ENCODE measurements around the gene MESP2.

Gene MESP2, protein sequence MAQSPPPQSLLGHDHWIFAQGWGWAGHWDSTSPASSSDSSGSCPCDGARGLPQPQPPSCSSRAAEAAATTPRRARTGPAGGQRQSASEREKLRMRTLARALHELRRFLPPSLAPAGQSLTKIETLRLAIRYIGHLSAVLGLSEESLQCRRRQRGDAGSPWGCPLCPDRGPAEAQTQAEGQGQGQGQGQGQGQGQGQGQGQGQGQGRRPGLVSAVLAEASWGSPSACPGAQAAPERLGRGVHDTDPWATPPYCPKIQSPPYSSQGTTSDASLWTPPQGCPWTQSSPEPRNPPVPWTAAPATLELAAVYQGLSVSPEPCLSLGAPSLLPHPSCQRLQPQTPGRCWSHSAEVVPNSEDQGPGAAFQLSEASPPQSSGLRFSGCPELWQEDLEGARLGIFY

DNA sequence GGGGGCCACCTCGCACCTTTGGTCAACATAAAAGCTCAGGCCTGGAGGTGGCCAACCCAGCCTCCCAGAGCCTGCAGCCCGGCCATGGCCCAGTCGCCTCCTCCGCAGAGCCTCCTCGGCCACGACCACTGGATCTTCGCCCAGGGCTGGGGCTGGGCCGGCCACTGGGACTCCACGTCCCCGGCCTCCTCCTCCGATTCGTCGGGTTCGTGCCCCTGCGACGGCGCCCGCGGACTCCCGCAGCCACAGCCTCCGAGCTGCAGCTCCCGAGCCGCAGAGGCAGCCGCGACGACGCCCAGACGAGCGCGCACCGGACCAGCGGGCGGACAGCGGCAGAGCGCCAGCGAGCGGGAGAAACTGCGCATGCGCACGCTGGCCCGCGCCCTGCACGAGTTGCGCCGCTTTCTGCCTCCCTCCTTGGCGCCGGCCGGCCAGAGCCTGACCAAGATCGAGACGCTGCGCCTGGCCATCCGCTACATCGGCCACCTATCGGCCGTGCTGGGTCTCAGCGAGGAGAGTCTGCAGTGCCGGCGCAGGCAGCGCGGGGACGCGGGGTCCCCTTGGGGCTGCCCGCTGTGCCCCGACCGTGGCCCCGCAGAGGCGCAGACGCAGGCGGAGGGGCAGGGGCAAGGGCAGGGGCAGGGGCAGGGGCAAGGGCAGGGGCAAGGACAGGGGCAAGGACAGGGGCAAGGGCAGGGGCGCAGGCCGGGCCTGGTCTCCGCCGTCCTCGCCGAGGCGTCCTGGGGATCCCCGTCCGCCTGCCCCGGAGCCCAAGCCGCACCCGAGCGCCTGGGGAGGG lies at the start of gene MESP2:
Gene MESP2 (plus strand): TSS at position 59 of the 799 bp plus-strand sequence. CDS start 26 bp downstream, at position 85.
- peak within 1 kb of the TSS; percentile 33 for H3K4me3 ChIP-seq (ENCODE audit: low read length)
- no peaks in the 10 kb centered on the region for H3K4me1 ChIP-seq (ENCODE audit: control insufficient read depth, low read depth, low read length)

DNA sequence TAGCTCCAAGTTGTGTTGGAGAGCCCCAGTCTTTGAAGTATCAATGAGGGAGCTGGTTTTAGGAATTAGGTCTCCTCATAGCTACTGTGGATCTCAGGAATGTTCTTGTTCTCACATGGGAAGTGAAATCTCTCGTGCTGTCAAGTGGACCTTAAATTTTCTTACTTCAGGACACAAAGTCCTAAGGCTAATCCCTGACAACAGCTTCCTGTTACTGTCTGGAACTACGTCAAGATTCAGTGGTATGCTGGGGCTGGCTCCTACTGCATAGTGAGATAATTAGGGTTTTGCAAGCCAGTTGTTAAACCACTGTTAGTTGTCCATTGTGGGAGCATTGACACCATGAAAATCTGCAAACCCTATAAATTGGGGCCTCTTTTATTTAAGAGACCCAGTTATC lies 47.9 kb upstream of the MESP2 start:
- peaks cover 3% of the 10 kb centered on the region for H3K9me3 ChIP-seq (ENCODE audit: control insufficient read depth, low read depth, low read length)
- no peaks in the 10 kb centered on the region for H3K27me3 ChIP-seq (ENCODE audit: control insufficient read depth, insufficient read depth, low read length)
- H3K9ac ChIP-seq (ENCODE audit: low read length), result no peak overlapping the region
- no peaks in the 10 kb centered on the region for H3K36me3 ChIP-seq (ENCODE audit: control insufficient read depth, low read depth, low read length)
- no peaks in the 10 kb centered on the region for H3K4me1 ChIP-seq (ENCODE audit: control insufficient read depth, low read depth, low read length)
- no peak overlapping the region for H3K27ac ChIP-seq (ENCODE audit: low read length)
- H3K4me3 ChIP-seq (ENCODE audit: low read length), result no peak overlapping the region

More for the DNA sequence above, at the start of gene MESP2:
- Histone ChIP-seq H3K9me3 (ENCODE audit: control insufficient read depth, low read depth, low read length) (no peaks in the 10 kb centered on the region), H3K27ac (ENCODE audit: low read length) (no peak within 1 kb of the TSS), H3K36me3 (ENCODE audit: control insufficient read depth, low read depth, low read length) (no peaks in the 10 kb centered on the region), H3K27me3 (ENCODE audit: control insufficient read depth, insufficient read depth, low read length) (peaks cover 36% of the 10 kb centered on the region), H3K9ac (ENCODE audit: low read length) (no peak within 1 kb of the TSS)

DNA sequence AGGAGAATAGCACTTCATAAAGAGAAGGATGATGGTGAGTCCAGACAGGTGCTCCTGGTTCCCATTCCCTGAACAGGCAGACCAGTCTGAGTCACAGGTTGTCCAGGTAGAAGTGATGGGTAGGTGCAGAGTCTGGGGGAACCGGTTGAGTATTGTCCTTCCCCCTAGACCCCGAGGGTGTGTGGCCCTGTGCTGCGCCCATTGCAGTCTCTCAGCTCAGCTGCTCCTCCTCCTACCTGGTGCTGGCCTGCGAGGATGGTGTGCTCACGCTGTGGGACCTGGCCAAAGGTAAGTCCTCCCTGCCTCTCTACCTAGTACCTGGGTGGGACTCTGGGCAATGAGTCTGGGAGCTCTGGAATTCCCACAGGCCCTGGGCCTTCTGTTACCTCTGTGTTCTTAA lies 44.9 kb upstream of the MESP2 start:
- H3K4me1 ChIP-seq (ENCODE audit: control insufficient read depth, low read depth, low read length), result no peaks in the 10 kb centered on the region
- no peak overlapping the region for H3K4me3 ChIP-seq (ENCODE audit: low read length)
- no peak overlapping the region for H3K27ac ChIP-seq (ENCODE audit: low read length)
- H3K36me3 ChIP-seq (ENCODE audit: control insufficient read depth, low read depth, low read length), result no peaks in the 10 kb centered on the region
- no peaks in the 10 kb centered on the region for H3K9me3 ChIP-seq (ENCODE audit: control insufficient read depth, low read depth, low read length)
- no peaks in the 10 kb centered on the region for H3K27me3 ChIP-seq (ENCODE audit: control insufficient read depth, insufficient read depth, low read length)
- H3K9ac ChIP-seq (ENCODE audit: low read length), result no peak overlapping the region

DNA sequence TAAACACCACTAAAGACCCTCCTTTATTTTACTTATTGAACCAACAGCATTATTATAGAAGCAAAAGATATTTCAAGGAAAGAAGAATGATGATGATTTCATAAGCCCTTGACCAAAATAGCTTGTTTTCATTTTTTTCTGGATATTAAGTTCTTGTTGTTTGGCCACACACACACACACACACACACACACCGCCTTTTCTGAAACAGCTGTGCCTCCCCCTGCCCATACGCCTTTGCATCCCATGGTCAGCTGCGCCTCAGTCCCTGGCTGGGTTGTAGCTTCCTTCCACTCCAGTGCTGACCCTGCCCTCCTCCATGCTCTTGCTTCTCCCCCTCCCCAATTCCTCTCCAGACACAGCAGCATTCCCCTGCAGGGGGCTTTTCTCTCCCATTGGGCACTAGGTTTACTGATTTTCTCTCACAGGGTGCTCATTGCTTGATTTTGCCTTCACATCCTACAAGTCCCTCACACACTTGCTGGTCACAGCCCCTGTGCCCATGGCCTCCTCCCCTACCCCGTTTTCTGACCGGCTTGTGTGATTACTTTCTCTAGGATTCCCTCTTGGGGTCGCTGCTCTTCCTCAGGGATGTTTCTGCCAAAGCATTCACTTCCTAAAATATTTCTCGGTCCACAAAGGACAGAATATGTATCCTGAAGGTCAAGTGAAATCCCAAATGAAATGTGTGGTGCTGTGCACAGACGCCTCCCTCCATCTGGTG lies 43.5 kb upstream of the MESP2 start:
- Histone ChIP-seq H3K9ac (ENCODE audit: low read length) (no peak overlapping the region), H3K9me3 (ENCODE audit: control insufficient read depth, low read depth, low read length) (no peaks in the 10 kb centered on the region), H3K4me3 (ENCODE audit: low read length) (no peak overlapping the region), H3K36me3 (ENCODE audit: control insufficient read depth, low read depth, low read length) (no peaks in the 10 kb centered on the region), H3K27me3 (ENCODE audit: control insufficient read depth, insufficient read depth, low read length) (no peaks in the 10 kb centered on the region), H3K27ac (ENCODE audit: low read length) (no peak overlapping the region), H3K4me1 (ENCODE audit: control insufficient read depth, low read depth, low read length) (no peaks in the 10 kb centered on the region)

DNA sequence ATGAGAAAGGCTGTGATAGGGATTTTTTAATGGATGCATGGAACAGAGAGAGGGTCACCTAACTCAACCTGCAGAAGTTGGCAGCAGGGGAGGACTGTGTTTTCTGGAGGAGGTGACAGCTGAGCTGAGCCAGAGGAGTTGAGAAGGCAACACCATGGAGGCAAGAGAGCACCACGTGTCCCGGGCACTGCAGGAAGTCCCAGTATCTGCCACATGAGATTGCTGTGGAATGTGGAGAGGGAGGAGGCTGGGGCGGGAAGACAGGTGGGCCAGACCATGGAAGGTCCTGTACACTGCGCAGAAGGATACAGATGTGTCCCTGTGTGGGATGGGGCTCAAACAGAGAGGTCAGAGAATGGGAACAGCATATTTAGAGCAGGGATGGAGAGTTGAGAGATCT lies 40.4 kb upstream of the MESP2 start:
- Histone ChIP-seq H3K27ac (ENCODE audit: low read length) (no peak overlapping the region), H3K9ac (ENCODE audit: low read length) (no peak overlapping the region), H3K36me3 (ENCODE audit: control insufficient read depth, low read depth, low read length) (no peaks in the 10 kb centered on the region), H3K9me3 (ENCODE audit: control insufficient read depth, low read depth, low read length) (no peaks in the 10 kb centered on the region), H3K4me1 (ENCODE audit: control insufficient read depth, low read depth, low read length) (no peaks in the 10 kb centered on the region), H3K27me3 (ENCODE audit: control insufficient read depth, insufficient read depth, low read length) (no peaks in the 10 kb centered on the region), H3K4me3 (ENCODE audit: low read length) (no peak overlapping the region)

DNA sequence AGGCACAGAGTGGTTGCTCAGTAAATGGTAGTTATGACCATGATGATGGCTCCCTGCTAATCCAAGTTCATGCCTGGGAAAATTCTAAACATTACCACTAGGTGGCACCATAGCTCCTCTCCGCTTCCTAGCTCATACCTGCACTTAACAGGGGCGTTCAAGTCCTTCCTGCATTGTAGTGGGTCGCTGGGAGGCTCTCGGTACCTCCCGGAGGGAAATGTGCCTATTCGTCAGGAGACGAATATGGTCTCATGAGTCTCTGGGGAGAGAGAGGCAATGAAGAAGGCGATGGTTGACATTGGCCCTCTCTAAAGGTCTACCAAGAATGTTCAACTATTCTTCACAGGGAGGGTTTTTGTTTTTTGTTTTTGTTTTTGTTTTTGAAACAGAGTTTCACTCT lies 36.0 kb upstream of the MESP2 start:
- Histone ChIP-seq H3K36me3 (ENCODE audit: control insufficient read depth, low read depth, low read length) (no peaks in the 10 kb centered on the region), H3K27ac (ENCODE audit: low read length) (no peak overlapping the region), H3K9ac (ENCODE audit: low read length) (no peak overlapping the region), H3K9me3 (ENCODE audit: control insufficient read depth, low read depth, low read length) (no peaks in the 10 kb centered on the region), H3K27me3 (ENCODE audit: control insufficient read depth, insufficient read depth, low read length) (peaks cover 11% of the 10 kb centered on the region), H3K4me3 (ENCODE audit: low read length) (no peak overlapping the region), H3K4me1 (ENCODE audit: control insufficient read depth, low read depth, low read length) (no peaks in the 10 kb centered on the region)

DNA sequence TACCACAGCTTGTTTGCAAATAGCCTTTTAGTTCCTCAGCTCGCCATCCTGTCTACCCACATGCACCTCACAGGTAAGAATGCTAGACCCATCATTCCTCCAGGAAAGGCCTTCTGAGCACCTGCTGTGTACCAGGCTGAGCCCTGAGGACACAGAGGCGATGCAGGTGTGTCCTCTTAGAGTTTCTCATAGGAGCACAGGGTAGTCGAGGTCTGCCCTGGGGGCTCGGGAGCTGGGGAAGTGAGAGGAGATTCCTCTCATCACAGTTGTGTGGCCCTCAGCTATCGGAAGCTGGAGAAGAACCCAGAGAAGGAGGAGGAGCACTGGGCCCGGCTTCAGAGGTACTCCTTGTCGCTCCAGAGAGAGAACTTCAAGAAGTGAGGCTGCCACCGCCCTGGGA lies 33.1 kb upstream of the MESP2 start:
- Histone ChIP-seq H3K4me3 (ENCODE audit: low read length) (no peak overlapping the region), H3K9ac (ENCODE audit: low read length) (no peak overlapping the region), H3K4me1 (ENCODE audit: control insufficient read depth, low read depth, low read length) (peaks cover 7% of the 10 kb centered on the region), H3K27ac (ENCODE audit: low read length) (no peak overlapping the region), H3K36me3 (ENCODE audit: control insufficient read depth, low read depth, low read length) (no peaks in the 10 kb centered on the region), H3K27me3 (ENCODE audit: control insufficient read depth, insufficient read depth, low read length) (peaks cover 39% of the 10 kb centered on the region), H3K9me3 (ENCODE audit: control insufficient read depth, low read depth, low read length) (no peaks in the 10 kb centered on the region)

DNA sequence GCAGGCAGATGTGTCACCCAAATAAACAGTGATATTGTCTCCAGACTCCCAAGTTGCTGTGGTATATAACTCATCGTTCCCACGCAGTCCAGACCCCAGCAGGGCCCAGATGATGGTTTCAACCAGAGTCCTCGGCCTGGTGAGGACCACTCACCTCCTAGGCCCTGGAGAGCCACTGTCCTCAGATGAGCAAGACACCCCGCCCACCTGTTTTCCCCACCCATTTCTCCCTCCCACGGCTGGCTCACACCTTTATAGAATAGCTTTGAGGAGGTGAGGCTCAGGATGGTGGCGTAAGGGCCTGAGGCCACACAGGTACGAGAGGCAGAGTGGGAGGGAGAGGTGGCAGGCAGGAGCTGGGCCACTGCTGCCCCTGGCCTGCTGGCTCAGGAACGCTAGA lies 32.5 kb upstream of the MESP2 start:
- H3K27ac ChIP-seq (ENCODE audit: low read length), result no peak overlapping the region
- H3K36me3 ChIP-seq (ENCODE audit: control insufficient read depth, low read depth, low read length), result no peaks in the 10 kb centered on the region
- H3K9ac ChIP-seq (ENCODE audit: low read length), result no peak overlapping the region
- H3K27me3 ChIP-seq (ENCODE audit: control insufficient read depth, insufficient read depth, low read length), result peaks cover 45% of the 10 kb centered on the region
- no peaks in the 10 kb centered on the region for H3K9me3 ChIP-seq (ENCODE audit: control insufficient read depth, low read depth, low read length)
- peaks cover 13% of the 10 kb centered on the region for H3K4me1 ChIP-seq (ENCODE audit: control insufficient read depth, low read depth, low read length)
- no peak overlapping the region for H3K4me3 ChIP-seq (ENCODE audit: low read length)

DNA sequence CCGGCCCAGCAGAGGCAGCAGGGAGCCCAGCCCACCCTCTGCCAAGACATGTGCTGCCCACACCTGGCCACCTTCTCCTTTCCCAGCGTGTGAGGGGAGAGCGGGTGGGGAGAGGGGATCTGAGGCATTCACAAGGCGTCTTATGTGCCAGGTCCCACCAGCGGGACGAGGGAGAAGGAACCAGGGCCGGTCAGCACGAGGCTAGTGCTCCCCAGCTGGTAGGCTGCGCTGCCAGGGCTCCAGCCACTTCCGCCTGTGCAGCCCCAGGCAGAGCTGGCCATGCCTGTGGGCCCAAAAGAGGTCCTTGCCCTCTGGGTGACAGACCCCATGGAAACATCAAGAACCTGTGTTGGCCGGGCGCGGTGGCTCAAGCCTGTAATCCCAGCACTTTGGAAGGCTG lies 31.0 kb upstream of the MESP2 start:
- Histone ChIP-seq H3K9ac (ENCODE audit: low read length) (no peak overlapping the region), H3K27me3 (ENCODE audit: control insufficient read depth, insufficient read depth, low read length) (peaks cover 61% of the 10 kb centered on the region)

DNA sequence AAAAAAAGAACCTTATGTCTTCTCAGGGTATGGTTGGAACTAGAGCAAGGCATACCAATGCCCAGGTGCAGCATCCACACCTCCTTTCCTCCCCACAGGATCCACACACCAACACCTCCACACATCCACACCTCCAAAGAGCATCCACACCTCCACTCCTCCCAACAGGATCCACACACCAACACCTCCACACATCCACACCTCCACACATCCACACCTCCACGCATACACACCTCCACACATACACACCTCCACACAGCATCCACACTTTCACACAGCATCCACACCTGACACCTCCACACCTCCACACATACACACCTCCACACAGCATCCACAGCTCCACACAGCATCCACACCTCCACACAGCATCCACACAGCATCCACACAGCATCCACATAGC lies 30.4 kb upstream of the MESP2 start:
- Histone ChIP-seq H3K4me1 (ENCODE audit: control insufficient read depth, low read depth, low read length) (peaks cover 17% of the 10 kb centered on the region), H3K9me3 (ENCODE audit: control insufficient read depth, low read depth, low read length) (no peaks in the 10 kb centered on the region), H3K36me3 (ENCODE audit: control insufficient read depth, low read depth, low read length) (no peaks in the 10 kb centered on the region), H3K9ac (ENCODE audit: low read length) (no peak overlapping the region), H3K27me3 (ENCODE audit: control insufficient read depth, insufficient read depth, low read length) (peaks cover 65% of the 10 kb centered on the region), H3K4me3 (ENCODE audit: low read length) (no peak overlapping the region), H3K27ac (ENCODE audit: low read length) (no peak overlapping the region)

More for the DNA sequence above, 31.0 kb upstream of the MESP2 start:
- Histone ChIP-seq H3K4me1 (ENCODE audit: control insufficient read depth, low read depth, low read length) (peaks cover 17% of the 10 kb centered on the region), H3K36me3 (ENCODE audit: control insufficient read depth, low read depth, low read length) (no peaks in the 10 kb centered on the region), H3K4me3 (ENCODE audit: low read length) (no peak overlapping the region), H3K9me3 (ENCODE audit: control insufficient read depth, low read depth, low read length) (no peaks in the 10 kb centered on the region), H3K27ac (ENCODE audit: low read length) (no peak overlapping the region)

DNA sequence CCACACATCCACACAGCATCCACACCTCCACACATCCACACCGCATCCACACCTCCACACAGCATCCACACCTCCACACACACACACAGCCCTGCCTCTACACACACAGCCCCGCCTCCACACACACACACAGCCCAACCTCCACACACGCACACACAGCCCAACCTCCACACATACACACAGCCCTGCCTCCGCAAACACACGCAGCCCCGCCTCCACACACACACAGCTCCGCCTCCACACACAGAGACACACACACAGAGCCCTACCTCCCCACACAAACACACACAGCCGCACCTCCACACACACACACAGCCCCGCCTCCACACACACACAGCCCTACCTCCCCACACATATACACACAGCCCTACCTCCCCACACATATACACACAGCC lies 29.7 kb upstream of the MESP2 start:
- Histone ChIP-seq H3K27ac (ENCODE audit: low read length) (no peak overlapping the region), H3K9me3 (ENCODE audit: control insufficient read depth, low read depth, low read length) (no peaks in the 10 kb centered on the region), H3K4me3 (ENCODE audit: low read length) (no peak overlapping the region), H3K9ac (ENCODE audit: low read length) (no peak overlapping the region), H3K4me1 (ENCODE audit: control insufficient read depth, low read depth, low read length) (peaks cover 17% of the 10 kb centered on the region), H3K27me3 (ENCODE audit: control insufficient read depth, insufficient read depth, low read length) (peaks cover 68% of the 10 kb centered on the region), H3K36me3 (ENCODE audit: control insufficient read depth, low read depth, low read length) (no peaks in the 10 kb centered on the region)

All from iPS-18a (cell line).